Fibroblast of skin of right biceps (primary cell): ENCODE data around the gene RPGR.

Source experiments
- DNase-seq: peaks from one replicate; pipeline ENCODE4 v3.0.0-alpha.2; 2013

RPGR gene

GRCh38 chrX:38327007-38327774 is at the start of gene RPGR:
Gene RPGR, minus strand, starts transcription at chrX:38327509. Its CDS starts 142 bp downstream, at chrX:38327367.
- peak; percentile 93 for DNase-seq

- DNase-seq = no peak
Measured at GRCh38 chrX:38376747-38377146, 49.4 kb upstream of the RPGR start.

GRCh38 chrX:38375891-38376290 is 48.6 kb upstream of the RPGR start:
- no peak for DNase-seq

GRCh38 chrX:38374431-38374830 is 47.1 kb upstream of the RPGR start:
- DNase-seq = no peak

- DNase-seq = no peak
Measured at GRCh38 chrX:38371641-38372040, 44.3 kb upstream of the RPGR start.

- no peak for DNase-seq
Measured at GRCh38 chrX:38368774-38369173, 41.5 kb upstream of the RPGR start.

- DNase-seq = no peak
Measured at GRCh38 chrX:38365954-38366353, 38.6 kb upstream of the RPGR start.

GRCh38 chrX:38363046-38363445 is 35.7 kb upstream of the RPGR start:
- no peak for DNase-seq

GRCh38 chrX:38357747-38358673 is 30.7 kb upstream of the RPGR start:
- no peak for DNase-seq

- no peak for DNase-seq
Measured at GRCh38 chrX:38356401-38356800, 29.1 kb upstream of the RPGR start.

- DNase-seq = no peak
Measured at GRCh38 chrX:38352362-38352761, 25.1 kb upstream of the RPGR start, which contains the start of gene OTC. Gene OTC, plus strand, starts transcription at chrX:38352604. Its CDS starts 93 bp downstream, at chrX:38352697.

GRCh38 chrX:38351346-38351745 is 24.0 kb upstream of the RPGR start:
- DNase-seq = no peak

- peak; percentile 68 for DNase-seq
Measured at GRCh38 chrX:38347136-38347535, 19.8 kb upstream of the RPGR start.

- no peak for DNase-seq
Measured at GRCh38 chrX:38346150-38346549, 18.8 kb upstream of the RPGR start.

GRCh38 chrX:38342853-38343778 is 15.8 kb upstream of the RPGR start:
- DNase-seq = no peak

- no peak for DNase-seq
Measured at GRCh38 chrX:38341442-38341841, 14.1 kb upstream of the RPGR start.

GRCh38 chrX:38336538-38337240 is 9.4 kb upstream of the RPGR start:
- no peak for DNase-seq

GRCh38 chrX:38335382-38335781 is 8.1 kb upstream of the RPGR start:
- no peak for DNase-seq

- DNase-seq = no peak
Measured at GRCh38 chrX:38332505-38332904, 5.2 kb upstream of the RPGR start.

- DNase-seq = no peak
Measured at GRCh38 chrX:38327775-38328081, 419 bp upstream of the RPGR start.

- no peak for DNase-seq
Measured at GRCh38 chrX:38326086-38326485, 1.2 kb downstream of the RPGR start.

- DNase-seq = no peak
Measured at GRCh38 chrX:38320819-38321218, 6.5 kb downstream of the RPGR start.
